ENCODE results near the gene NECAP2.
"Not testable (repeated sequence)": the region's sequence is repeated elsewhere in the genome, so short reads cannot be mapped to it uniquely, and the experiment has no call there.

NECAP2 gene

DNA sequence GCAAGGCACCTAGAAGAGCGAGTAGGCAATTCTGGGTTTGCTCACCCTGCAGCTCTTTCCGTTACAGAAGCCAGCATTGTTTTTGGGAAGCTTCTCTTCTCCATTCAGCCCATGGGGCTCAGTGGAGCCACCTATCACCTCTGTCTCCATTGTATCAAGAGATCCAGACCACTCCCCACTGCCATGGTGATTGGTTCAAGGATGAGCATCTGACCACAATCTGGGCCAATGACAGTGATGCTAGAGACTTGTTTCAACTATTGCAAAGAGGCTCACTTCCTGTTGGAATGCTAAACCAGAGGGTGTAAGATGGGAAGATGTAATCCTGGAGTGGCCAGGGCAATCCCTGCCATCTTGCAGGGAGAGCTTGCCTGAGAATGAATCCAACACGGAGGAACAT, 9.9 kb upstream of the NECAP2 start:
- no peak for DNase-seq

DNA sequence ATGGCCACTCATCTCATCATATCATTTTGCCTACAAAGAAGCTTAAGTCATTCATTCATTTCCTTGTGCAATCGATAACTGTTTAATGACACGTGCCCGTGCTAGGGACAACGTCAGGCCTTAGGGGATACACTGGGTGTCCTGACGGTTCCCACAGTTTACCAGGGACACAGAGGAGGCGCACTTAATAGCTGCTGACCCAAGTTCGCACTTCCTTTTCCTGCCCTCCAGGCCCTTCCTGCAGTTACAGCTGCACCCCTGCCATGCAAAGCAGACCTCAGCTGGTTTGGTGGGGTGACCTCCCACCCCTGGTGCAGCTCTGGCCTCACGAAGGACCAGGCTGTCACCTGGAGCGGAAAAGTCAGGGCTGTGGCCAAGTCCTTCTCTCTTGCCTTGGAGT, 7.5 kb upstream of the NECAP2 start:
- no peak for DNase-seq

DNA sequence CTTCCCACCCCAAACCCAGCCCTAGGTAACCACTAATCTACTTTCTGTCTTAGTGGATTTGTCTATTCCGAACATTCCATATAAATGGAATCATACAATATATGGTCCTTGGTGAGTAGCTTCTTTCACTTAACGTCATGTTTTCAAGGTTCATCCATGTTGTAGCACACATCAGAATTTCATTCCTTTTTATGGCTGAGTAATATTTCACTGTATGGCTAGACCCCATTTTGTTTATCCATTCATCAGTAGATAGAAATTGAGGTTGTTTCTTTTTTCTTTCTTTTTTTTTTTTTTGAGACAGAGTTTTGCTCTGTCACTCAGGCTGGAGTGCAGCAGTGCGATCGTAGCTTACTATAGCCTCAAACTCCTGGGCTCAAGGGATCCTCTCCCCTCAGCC, 6.5 kb upstream of the NECAP2 start:
- no peak for DNase-seq

DNA sequence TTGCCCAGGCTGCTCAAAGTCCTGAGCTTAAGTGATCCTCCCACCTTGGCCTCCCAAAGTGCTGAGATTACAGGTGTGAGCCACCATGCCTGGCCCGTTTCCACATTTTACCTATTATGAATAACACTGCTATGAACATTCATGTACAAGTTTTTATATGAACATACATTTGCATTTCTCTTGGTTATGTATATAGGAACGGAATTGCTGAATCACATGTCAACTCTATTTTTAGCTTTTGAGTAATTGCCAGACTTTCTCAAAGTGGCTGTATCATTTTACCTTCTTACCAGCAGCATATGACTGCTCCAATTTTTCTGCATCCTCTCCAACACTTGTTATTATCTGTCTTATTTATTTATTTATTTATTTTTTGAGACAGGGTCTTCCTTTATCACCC, 6.0 kb upstream of the NECAP2 start:
- DNase-seq: no peak

GRCh38 chr1:16436946-16437474, 3.5 kb upstream of the NECAP2 start, which contains the start of gene SPATA21:
Gene SPATA21, minus strand, starts transcription at chr1:16437424. Its CDS starts 6,053 bp downstream, at chr1:16431371.
- DNase-seq: no peak

DNA sequence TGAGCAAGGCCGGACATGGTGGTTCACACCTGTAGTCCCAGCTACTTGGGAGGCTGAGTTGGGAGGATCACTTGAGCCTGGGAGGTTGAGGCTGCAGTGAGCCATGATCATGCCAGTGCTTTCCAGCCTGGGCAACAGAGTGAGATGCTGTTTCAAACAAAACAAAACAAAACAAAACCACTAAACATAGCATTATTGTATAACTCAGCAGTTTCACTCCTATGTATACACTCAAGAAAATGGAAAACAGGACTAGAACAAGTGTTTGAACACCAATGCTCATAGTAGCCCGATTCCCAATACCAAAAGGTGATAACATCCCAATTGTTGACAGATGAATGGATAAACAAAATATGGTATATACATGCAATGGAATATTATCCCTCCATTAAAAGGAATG, 2.0 kb upstream of the NECAP2 start:
- no peak for DNase-seq

GRCh38 chr1:16438924-16439323, 1.6 kb upstream of the NECAP2 start:
- no peak for DNase-seq

GRCh38 chr1:16440131-16440469, 424 bp upstream of the NECAP2 start:
- no peak for DNase-seq

DNA sequence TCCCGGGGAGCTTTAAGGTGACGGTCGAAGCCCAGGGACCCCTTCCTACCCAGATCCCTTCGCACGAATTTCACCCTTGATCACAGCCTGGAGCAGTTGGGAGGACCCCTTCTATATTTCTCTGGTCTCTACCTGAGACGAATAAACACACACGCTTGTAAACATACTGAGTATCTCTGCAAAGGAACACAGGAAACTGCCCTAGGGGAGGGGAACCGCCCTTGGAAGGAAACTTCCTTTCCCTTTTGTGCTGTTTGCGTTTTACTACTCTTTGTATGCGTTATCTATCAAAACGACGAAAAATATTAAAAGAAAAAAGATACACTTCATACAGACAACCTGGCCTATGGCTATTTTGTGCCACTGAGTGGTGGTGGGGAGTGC, 750 bp downstream of the NECAP2 start:
- DNase-seq: no peak

- DNase-seq: no peak
Measured at GRCh38 chr1:16442265-16442664, 1.7 kb downstream of the NECAP2 start.

DNA sequence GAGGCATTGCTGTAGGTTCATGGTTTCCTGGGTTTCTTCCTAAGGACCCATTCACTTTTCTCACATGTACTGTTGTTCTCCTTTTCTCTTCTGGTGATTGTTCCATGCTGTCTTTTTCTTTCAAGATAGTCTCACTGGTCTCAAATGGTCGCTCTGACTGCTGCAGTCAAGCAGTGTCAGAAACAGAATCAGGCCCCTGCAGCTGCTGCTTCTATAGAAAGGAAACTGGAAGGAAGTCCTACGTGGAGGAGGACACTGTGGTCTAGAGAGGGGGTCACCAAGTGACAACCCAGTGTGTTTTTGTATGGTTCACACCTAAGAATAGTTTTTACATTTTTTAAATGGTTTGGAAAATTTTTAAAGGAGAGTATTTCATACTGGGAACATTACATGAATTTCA, 2.4 kb downstream of the NECAP2 start:
- DNase-seq: no peak

- no peak for DNase-seq
Measured at GRCh38 chr1:16443975-16444770, 3.6 kb downstream of the NECAP2 start.

DNA sequence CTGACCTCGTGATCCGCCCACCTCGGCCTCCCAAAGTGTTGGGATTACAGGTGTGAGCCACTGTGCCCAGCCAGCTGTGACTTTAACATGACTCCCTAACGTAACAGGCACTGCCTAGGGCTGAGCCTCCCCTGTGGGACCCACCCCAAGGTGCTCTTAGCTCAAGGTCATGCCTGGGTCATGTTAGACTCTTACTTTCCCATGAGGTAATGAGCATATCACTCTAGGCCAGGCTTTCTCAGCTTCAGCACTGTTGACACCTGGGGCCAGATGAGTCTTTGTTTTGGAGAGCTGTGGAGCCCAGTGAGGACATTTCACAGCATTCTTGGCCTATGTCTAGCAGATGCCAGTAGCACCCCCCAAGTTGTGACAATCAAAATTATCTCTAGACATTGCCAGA, 4.5 kb downstream of the NECAP2 start:
- DNase-seq: no peak

GRCh38 chr1:16446116-16446515, 5.6 kb downstream of the NECAP2 start:
- DNase-seq: no peak

GRCh38 chr1:16447641-16448040, 7.1 kb downstream of the NECAP2 start:
- no peak for DNase-seq

- no peak for DNase-seq
Measured at GRCh38 chr1:16449065-16449464, 8.5 kb downstream of the NECAP2 start.

- DNase-seq: no peak
Measured at GRCh38 chr1:16449666-16450065, 9.1 kb downstream of the NECAP2 start.

DNA sequence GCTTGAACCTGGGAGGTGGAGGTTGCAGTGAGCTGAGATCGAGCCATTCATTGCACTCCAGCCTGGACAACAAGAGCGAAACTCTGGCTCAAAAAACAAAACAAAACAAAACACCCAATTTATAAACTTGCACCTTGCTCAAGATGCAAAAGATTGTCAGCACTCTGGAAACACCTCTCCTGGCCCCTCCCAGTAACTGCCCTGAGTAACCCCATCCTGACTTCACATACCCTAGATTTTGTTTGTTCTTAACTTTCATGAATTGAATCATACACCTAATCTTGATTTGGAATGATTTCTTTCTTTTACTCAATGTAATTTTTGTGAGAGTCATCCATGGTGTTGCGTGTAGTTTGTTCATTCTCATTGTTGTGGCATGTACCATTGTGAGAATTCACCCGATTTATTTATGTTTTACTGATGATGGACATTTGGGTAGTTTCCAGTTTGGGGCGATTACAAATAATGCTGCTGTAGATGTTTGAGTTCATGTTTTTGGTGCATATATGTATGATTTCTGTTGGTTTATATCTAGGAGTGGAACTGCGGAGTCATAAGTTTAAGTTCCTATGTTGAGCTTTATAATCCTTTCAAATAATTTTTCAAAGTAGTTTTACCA, 10.4 kb downstream of the NECAP2 start:
- no peak for DNase-seq

GRCh38 chr1:16451841-16452528, 11.5 kb downstream of the NECAP2 start:
- DNase-seq: no peak

DNA sequence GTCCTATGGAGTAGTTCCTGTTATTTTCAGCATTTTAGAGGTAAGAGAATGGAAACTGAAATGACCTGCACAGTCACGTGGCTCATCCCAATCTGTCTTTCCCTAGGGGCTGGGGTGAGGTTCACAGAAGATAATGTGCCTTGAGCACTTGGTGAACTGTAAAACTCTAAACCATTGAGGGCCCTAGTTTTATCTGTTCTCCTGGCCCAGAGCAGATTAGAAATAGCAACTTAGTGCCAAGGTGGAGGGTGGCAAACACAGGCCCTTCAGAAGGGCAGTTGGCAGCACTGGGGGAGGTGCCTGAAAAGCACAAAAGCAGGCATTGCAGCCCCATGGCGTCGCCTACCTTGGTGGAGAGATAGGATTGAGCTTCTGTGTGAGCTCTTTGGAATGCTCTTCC, 14.4 kb downstream of the NECAP2 start:
- DNase-seq: not testable (repeated sequence)

DNA sequence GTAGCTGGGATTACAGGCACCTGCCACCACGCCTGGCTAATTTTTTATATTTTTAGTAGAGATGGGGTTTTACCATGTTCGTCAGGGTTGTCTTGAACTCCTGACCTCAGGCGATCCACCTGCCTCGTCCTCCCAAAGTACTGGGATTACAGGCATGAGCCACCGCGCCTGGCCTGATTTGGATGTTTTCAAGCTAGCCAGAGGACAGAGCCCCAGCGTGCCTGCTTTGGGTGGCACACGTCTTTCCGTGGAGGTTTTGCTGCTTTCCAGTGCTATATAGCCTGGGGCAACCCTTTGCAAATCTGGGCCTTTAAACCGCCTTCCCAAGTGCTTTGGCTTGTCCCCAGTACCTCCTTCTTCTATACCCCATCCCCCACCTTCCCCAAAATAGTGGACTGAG, 15.6 kb downstream of the NECAP2 start:
- DNase-seq: not testable (repeated sequence)

- DNase-seq: no peak
Measured at GRCh38 chr1:16458831-16459230, 18.3 kb downstream of the NECAP2 start.

GRCh38 chr1:16459352-16459925, 18.9 kb downstream of the NECAP2 start:
- no peak for DNase-seq

- DNase-seq: no peak
Measured at GRCh38 chr1:16461681-16462080, 21.2 kb downstream of the NECAP2 start.
